Measurements from ENCODE around the gene FCMR.

Gene FCMR

GRCh38 chr1:206932177-206932576 is 10.4 kb upstream of the FCMR start:
- H3K4me3 ChIP-seq (ENCODE audit: low read depth, low read length), result no peak overlapping the region
- DNase-seq, result no peak
- in situ Hi-C loops (cut with HindIII; ENCODE audit: low pct_ligation_motif_present, low sequenced_read_pairs), result no loop called here
- no peak overlapping the region for H3K27ac ChIP-seq
- no peaks in the 10 kb centered on the region for H3K36me3 ChIP-seq (replicated peaks)
- TF ChIP-seq CTCF (IDR thresholded peaks at IDR 0.05; ENCODE audit: low read depth, low read length, missing control alignments), result no peak
- H3K27me3 ChIP-seq (replicated peaks), result no peaks in the 10 kb centered on the region

- H3K27ac ChIP-seq, result no peak overlapping the region
- H3K4me3 ChIP-seq (ENCODE audit: low read depth, low read length), result no peak overlapping the region
- DNase-seq, result no peak
- TF ChIP-seq CTCF (IDR thresholded peaks at IDR 0.05; ENCODE audit: low read depth, low read length, missing control alignments), result peak; percentile 30
- H3K27me3 ChIP-seq (replicated peaks), result no peaks in the 10 kb centered on the region
- no peaks in the 10 kb centered on the region for H3K36me3 ChIP-seq (replicated peaks)
- in situ Hi-C loops (cut with HindIII; ENCODE audit: low pct_ligation_motif_present, low sequenced_read_pairs), result no loop called here
Observed at GRCh38 chr1:206931709-206932108, 10.0 kb upstream of the FCMR start.

- H3K4me3 ChIP-seq (ENCODE audit: low read depth, low read length), result no peak overlapping the region
- in situ Hi-C loops (cut with HindIII; ENCODE audit: low pct_ligation_motif_present, low sequenced_read_pairs), result no loop called here
- no peak overlapping the region for H3K27ac ChIP-seq
- no peaks in the 10 kb centered on the region for H3K27me3 ChIP-seq (replicated peaks)
- no peaks in the 10 kb centered on the region for H3K36me3 ChIP-seq (replicated peaks)
- no peak for TF ChIP-seq CTCF (IDR thresholded peaks at IDR 0.05; ENCODE audit: low read depth, low read length, missing control alignments)
- no peak for DNase-seq
Observed at GRCh38 chr1:206930210-206930798, 8.6 kb upstream of the FCMR start.

- in situ Hi-C loops (cut with HindIII; ENCODE audit: low pct_ligation_motif_present, low sequenced_read_pairs), result no loop called here
- Histone ChIP-seq H3K27ac (no peak overlapping the region), H3K27me3 (replicated peaks) (no peaks in the 10 kb centered on the region), H3K4me3 (ENCODE audit: low read depth, low read length) (no peak overlapping the region), H3K36me3 (replicated peaks) (no peaks in the 10 kb centered on the region)
- TF ChIP-seq CTCF (IDR thresholded peaks at IDR 0.05; ENCODE audit: low read depth, low read length, missing control alignments), result no peak
- DNase-seq, result no peak
Observed at GRCh38 chr1:206929524-206929923, 7.8 kb upstream of the FCMR start.

- no peak for DNase-seq
- H3K36me3 ChIP-seq (replicated peaks), result no peaks in the 10 kb centered on the region
- in situ Hi-C loops (cut with HindIII; ENCODE audit: low pct_ligation_motif_present, low sequenced_read_pairs), result no loop called here
- H3K27me3 ChIP-seq (replicated peaks), result no peaks in the 10 kb centered on the region
- TF ChIP-seq CTCF (IDR thresholded peaks at IDR 0.05; ENCODE audit: low read depth, low read length, missing control alignments), result no peak
- H3K27ac ChIP-seq, result no peak overlapping the region
- H3K4me3 ChIP-seq (ENCODE audit: low read depth, low read length), result no peak overlapping the region
Observed at GRCh38 chr1:206926286-206926685, 4.5 kb upstream of the FCMR start.

- no peaks in the 10 kb centered on the region for H3K27me3 ChIP-seq (replicated peaks)
- H3K27ac ChIP-seq, result no peak overlapping the region
- in situ Hi-C loops (cut with HindIII; ENCODE audit: low pct_ligation_motif_present, low sequenced_read_pairs), result no loop called here
- no peak overlapping the region for H3K4me3 ChIP-seq (ENCODE audit: low read depth, low read length)
- TF ChIP-seq CTCF (IDR thresholded peaks at IDR 0.05; ENCODE audit: low read depth, low read length, missing control alignments), result no peak
- H3K36me3 ChIP-seq (replicated peaks), result no peaks in the 10 kb centered on the region
- DNase-seq, result no peak
Observed at GRCh38 chr1:206925106-206925736, 3.5 kb upstream of the FCMR start.

Data from brain microvascular endothelial cell (primary cell).